ENCODE data around the gene STRIP1. TPM values are rescaled to one million over a fixed set of nuclear protein-coding genes. Genes with fewer than 3 reads are reported as not detected.

Gene STRIP1
- total and polyA plus RNA-seq, 12 donors, result 22.3 to 47.9 (median 30.2) TPM

- Histone ChIP-seq H3K27me3 (no peaks in the 10 kb centered on the region), H3K27ac (peak overlapping the region in 4 of 5 donors; percentile 56 to 88 (median 80)), H3K4me1 (replicated peaks in 1 of 2) (peaks cover 3 to 25% of the 10 kb centered on the region in 2 donors), H3K36me3 (replicated peaks in 1 of 2) (peaks cover 0 to 15% of the 10 kb centered on the region in 2 donors), H3K4me3 (peak overlapping the region in 2 of 4 donors; percentile 31 to 87), H3K9me3 (replicated peaks in 1 of 3) (no peaks in the 10 kb centered on the region)
- intact Hi-C loops (cut with DNase I), result no loop called here
- WGBS, 4 donors, result 28 to 34% (median 29%) methylated on average over 4 of the region's 4 CpGs
- DNase-seq, result no peak
- no peak for TF ChIP-seq POLR2A (IDR thresholded peaks at IDR 0.05)
- TF ChIP-seq CTCF (IDR thresholded peaks at IDR 0.05), result no peak
Observed at GRCh38 chr1:110034040-110034450, 379 bp upstream of the STRIP1 start.

- intact Hi-C loops (cut with DNase I), result no loop called here
- no peaks in the 10 kb centered on the region for H3K27me3 ChIP-seq
- H3K9me3 ChIP-seq (replicated peaks in 1 of 3), result no peaks in the 10 kb centered on the region
- TF ChIP-seq CTCF (IDR thresholded peaks at IDR 0.05) (no peak), POLR2A (IDR thresholded peaks at IDR 0.05) (no peak)
- peaks cover 0 to 28% of the 10 kb centered on the region in 2 donors for H3K36me3 ChIP-seq (replicated peaks in 1 of 2)
- no peak for DNase-seq
- peak overlapping the region in 4 of 5 donors; percentile 64 to 88 (median 84) for H3K27ac ChIP-seq
- H3K4me3 ChIP-seq, result peak overlapping the region; percentile 50 to 98 (median 74)
- H3K4me1 ChIP-seq (replicated peaks in 1 of 2), result peaks cover 3 to 25% of the 10 kb centered on the region in 2 donors
- WGBS, 4 donors, result 6 to 21% (median 6%) methylated on average over 7 to 16 of the region's 16 CpGs
Observed at GRCh38 chr1:110035236-110035752, 870 bp downstream of the STRIP1 start.

GRCh38 chr1:110038271-110038670, 3.8 kb downstream of the STRIP1 start:
- Histone ChIP-seq H3K27me3 (no peaks in the 10 kb centered on the region), H3K27ac (no peak overlapping the region), H3K4me3 (no peak overlapping the region), H3K36me3 (replicated peaks in 1 of 2) (peaks cover 0 to 58% of the 10 kb centered on the region in 2 donors), H3K9me3 (replicated peaks in 1 of 3) (no peaks in the 10 kb centered on the region), H3K4me1 (replicated peaks in 1 of 2) (peaks cover 3 to 21% of the 10 kb centered on the region in 2 donors)
- peak in 1 of 7 donors; percentile 5 for DNase-seq
- intact Hi-C loops (cut with DNase I), result no loop called here
- WGBS, 4 donors, result 82 to 96% (median 91%) methylated on average over 5 of the region's 5 CpGs
- no peak for TF ChIP-seq POLR2A (IDR thresholded peaks at IDR 0.05)
- no peak for TF ChIP-seq CTCF (IDR thresholded peaks at IDR 0.05)

DNA sequence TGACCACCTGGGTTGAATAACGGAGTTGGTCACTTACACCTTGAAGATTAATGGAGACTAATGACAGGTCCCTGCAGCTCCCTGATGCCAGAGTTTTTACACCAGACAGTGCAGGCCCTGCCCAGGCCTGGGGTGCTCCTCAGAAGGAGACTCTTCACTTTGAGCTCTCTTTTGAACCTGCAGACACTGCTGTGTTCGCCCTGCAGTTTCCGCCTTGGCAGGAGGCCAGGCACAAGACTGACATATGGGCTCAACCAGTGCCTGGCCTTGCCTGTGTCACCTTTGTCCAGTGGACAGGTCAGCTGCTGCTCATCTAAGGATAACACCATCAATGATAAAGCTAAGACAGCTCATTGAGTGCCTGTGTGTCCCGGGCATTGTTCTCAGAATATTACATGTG, 5.2 kb downstream of the STRIP1 start:
- intact Hi-C loops (cut with DNase I), result no loop called here

More for the DNA sequence above, 5.2 kb downstream of the STRIP1 start:
- Histone ChIP-seq H3K27ac (no peak overlapping the region), H3K27me3 (no peaks in the 10 kb centered on the region), H3K9me3 (replicated peaks in 1 of 3) (no peaks in the 10 kb centered on the region), H3K4me3 (no peak overlapping the region), H3K4me1 (replicated peaks in 1 of 2) (peaks cover 0 to 18% of the 10 kb centered on the region in 2 donors), H3K36me3 (replicated peaks in 1 of 2) (peaks cover 0 to 71% of the 10 kb centered on the region in 2 donors)
- WGBS, 4 donors, result 69 to 82% (median 77%) methylated on average over 4 of the region's 4 CpGs
- DNase-seq, result no peak
- TF ChIP-seq POLR2A (IDR thresholded peaks at IDR 0.05) (no peak), CTCF (IDR thresholded peaks at IDR 0.05) (no peak)
